HG02623 (cell line): ENCODE measurements around the gene SVIL.
"Not testable (repeated sequence)": the region's sequence is repeated elsewhere in the genome, so short reads cannot be mapped to it uniquely, and the experiment has no call there.

Experiments
- ATAC-seq: cut with Tn5 transposase; IDR thresholded peaks from one replicate; pipeline ENCODE4 v1.9.1; 2021; ENCODE audit warnings: moderate library complexity; ENCODE audit not compliant: unreplicated experiment

The SVIL gene

GRCh38 chr10:29545122-29545521 is 89.6 kb downstream of the SVIL start:
- ATAC-seq: no peak

GRCh38 chr10:29543715-29544114 is 91.1 kb downstream of the SVIL start:
- no peak for ATAC-seq

- no peak for ATAC-seq
Observed at GRCh38 chr10:29542723-29543122, 92.0 kb downstream of the SVIL start.

GRCh38 chr10:29541422-29542210 is 93.2 kb downstream of the SVIL start:
- no peak for ATAC-seq

- ATAC-seq: no peak
Observed at GRCh38 chr10:29540016-29540415, 94.8 kb downstream of the SVIL start.

GRCh38 chr10:29539412-29539811 is 95.4 kb downstream of the SVIL start:
- no peak for ATAC-seq

- no peak for ATAC-seq
Observed at GRCh38 chr10:29537799-29538198, 97.0 kb downstream of the SVIL start.

GRCh38 chr10:29536691-29537090 is 98.1 kb downstream of the SVIL start:
- not testable (repeated sequence) for ATAC-seq

- ATAC-seq: no peak
Observed at GRCh38 chr10:29535778-29536453, 98.9 kb downstream of the SVIL start.

- no peak for ATAC-seq
Observed at GRCh38 chr10:29535012-29535777, 99.6 kb downstream of the SVIL start.

- ATAC-seq: no peak
Observed at GRCh38 chr10:29534590-29534989, 100.2 kb downstream of the SVIL start.

- no peak for ATAC-seq
Observed at GRCh38 chr10:29533696-29534285, 101.0 kb downstream of the SVIL start.

GRCh38 chr10:29533046-29533445 is 101.7 kb downstream of the SVIL start:
- no peak for ATAC-seq

- ATAC-seq: no peak
Observed at GRCh38 chr10:29532256-29532878, 102.4 kb downstream of the SVIL start.

- no peak for ATAC-seq
Observed at GRCh38 chr10:29530112-29530976, 104.4 kb downstream of the SVIL start.

- ATAC-seq: no peak
Observed at GRCh38 chr10:29529146-29529545, 105.6 kb downstream of the SVIL start.

GRCh38 chr10:29525762-29526161 is 109.0 kb downstream of the SVIL start:
- ATAC-seq: no peak

GRCh38 chr10:29524720-29525119 is 110.1 kb downstream of the SVIL start:
- ATAC-seq: no peak

- ATAC-seq: no peak
Observed at GRCh38 chr10:29524294-29524693, 110.5 kb downstream of the SVIL start.

- no peak for ATAC-seq
Observed at GRCh38 chr10:29522918-29523317, 111.9 kb downstream of the SVIL start.
